Cardiac muscle cell (in vitro differentiated cells and primary cell): Measurements from ENCODE around the gene ATXN7. TPM values are rescaled to one million over a fixed set of nuclear protein-coding genes. Genes with fewer than 3 reads are reported as not detected.

ENCODE experiments used
- DNase-seq, 2 donors: peaks; one replicate each; pipeline versions ENCODE4 v3.0.0 to v3.0.0-alpha.2; 2010 to 2017; ENCODE audit warnings: low read depth in 1 of 2, low spot score in 1 of 2
- H3K27ac ChIP-seq: fragments of 200-600 bp; sonication (generic); 2 replicates; pipeline ENCODE4 v1.5.1; 2016
- H3K27me3 ChIP-seq: fragments of 200-600 bp; sonication (generic); 2 replicates; pipeline ENCODE4 v1.6.0; 2016; ENCODE audit warnings: control low read depth
- H3K36me3 ChIP-seq: fragments of 200-600 bp; sonication (generic); 2 replicates; pipeline ENCODE4 v1.5.1; 2016; ENCODE audit warnings: control low read depth
- H3K4me1 ChIP-seq: fragments of 200-600 bp; sonication (generic); 2 replicates; pipeline ENCODE4 v1.8.1; 2017; ENCODE audit warnings: low read depth, mild to moderate bottlenecking, mixed run types
- H3K4me3 ChIP-seq: fragments of 200-600 bp; sonication (generic); 2 replicates; pipeline ENCODE4 v1.5.1; 2016; ENCODE audit warnings: mild to moderate bottlenecking
- H3K9me3 ChIP-seq: fragments of 200-600 bp; sonication (generic); 2 replicates; pipeline ENCODE4 v1.5.1; 2017; ENCODE audit warnings: low read depth, mild to moderate bottlenecking, control low read depth
- CTCF ChIP-seq: IDR thresholded peaks from 2 replicates; pipeline ENCODE4 v1.5.1; 2012; ENCODE audit warnings: low read depth, mild to moderate bottlenecking, low read length
- polyA plus RNA-seq: library from polyadenylated mRNA; unstranded; fragments of >200 nt; fragmentation: Nextera tagmentation; extraction: Ambion mirVana; gene quantifications from 2 replicates; pipeline ENCODE4 v1.2.1, GENCODE V29; 2016
- total RNA-seq: library from RNA; depleted of rRNA; stranded (reverse); fragments of >200 nt; gene quantifications from 2 replicates; pipeline ENCODE4 v1.2.3, GENCODE V29; 2016

ATXN7 gene
- total and polyA plus RNA-seq, 2 experiments from 2014 or later = 8.2 to 8.3 TPM

DNA sequence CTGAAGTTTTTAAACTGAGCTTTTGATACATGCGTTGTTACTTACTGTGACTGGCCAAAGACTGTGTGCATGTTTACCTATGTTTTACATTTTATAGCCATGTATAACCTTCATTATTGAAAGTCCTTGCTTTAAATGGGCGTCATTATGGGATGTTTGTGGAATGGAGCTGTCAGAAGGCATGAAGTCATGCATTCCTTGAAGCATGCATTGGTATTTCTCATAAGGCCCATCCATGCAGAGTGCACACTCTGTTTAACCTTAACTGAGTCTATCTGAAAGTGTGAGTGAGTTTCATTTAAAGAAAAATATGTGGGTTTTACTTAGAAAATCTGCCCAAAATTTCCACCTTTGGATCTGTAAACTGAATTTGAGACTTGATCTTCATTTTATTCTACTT lies 108.5 kb downstream of the ATXN7 start:
- H3K4me1 ChIP-seq = peaks cover 38% of the 10 kb centered on the region
- no peak for TF ChIP-seq CTCF
- no peaks in the 10 kb centered on the region for H3K36me3 ChIP-seq
- no peaks in the 10 kb centered on the region for H3K9me3 ChIP-seq
- H3K27ac ChIP-seq = no peak overlapping the region
- H3K4me3 ChIP-seq = no peak overlapping the region
- H3K27me3 ChIP-seq = no peaks in the 10 kb centered on the region
- peak in 1 of 2 donors; percentile 62 for DNase-seq

GRCh38 chr3:63972987-63973386 lies 109.3 kb downstream of the ATXN7 start:
- H3K4me3 ChIP-seq = no peak overlapping the region
- peaks cover 34% of the 10 kb centered on the region for H3K4me1 ChIP-seq
- TF ChIP-seq CTCF = no peak
- H3K27ac ChIP-seq = no peak overlapping the region
- no peaks in the 10 kb centered on the region for H3K27me3 ChIP-seq
- no peaks in the 10 kb centered on the region for H3K36me3 ChIP-seq
- no peaks in the 10 kb centered on the region for H3K9me3 ChIP-seq
- DNase-seq = no peak

- no peaks in the 10 kb centered on the region for H3K9me3 ChIP-seq
- no peak for DNase-seq
- no peak for TF ChIP-seq CTCF
- H3K27ac ChIP-seq = no peak overlapping the region
- no peaks in the 10 kb centered on the region for H3K36me3 ChIP-seq
- H3K27me3 ChIP-seq = no peaks in the 10 kb centered on the region
- no peak overlapping the region for H3K4me3 ChIP-seq
- peaks cover 29% of the 10 kb centered on the region for H3K4me1 ChIP-seq
Observed at GRCh38 chr3:63973406-63973805, 109.7 kb downstream of the ATXN7 start.

GRCh38 chr3:63974451-63974850 lies 110.8 kb downstream of the ATXN7 start:
- H3K36me3 ChIP-seq = no peaks in the 10 kb centered on the region
- H3K9me3 ChIP-seq = no peaks in the 10 kb centered on the region
- no peaks in the 10 kb centered on the region for H3K27me3 ChIP-seq
- no peak overlapping the region for H3K27ac ChIP-seq
- H3K4me3 ChIP-seq = no peak overlapping the region
- TF ChIP-seq CTCF = no peak
- peaks cover 23% of the 10 kb centered on the region for H3K4me1 ChIP-seq
- no peak for DNase-seq

GRCh38 chr3:63975723-63976122 lies 112.1 kb downstream of the ATXN7 start:
- peak in 1 of 2 donors; percentile 75 for DNase-seq
- Histone ChIP-seq H3K27ac (no peak overlapping the region), H3K9me3 (no peaks in the 10 kb centered on the region), H3K4me1 (peaks cover 11% of the 10 kb centered on the region), H3K36me3 (no peaks in the 10 kb centered on the region), H3K4me3 (no peak overlapping the region), H3K27me3 (no peaks in the 10 kb centered on the region)
- no peak for TF ChIP-seq CTCF

GRCh38 chr3:63976161-63976871 lies 112.6 kb downstream of the ATXN7 start:
- Histone ChIP-seq H3K9me3 (no peaks in the 10 kb centered on the region), H3K27ac (no peak overlapping the region), H3K27me3 (no peaks in the 10 kb centered on the region), H3K4me1 (peaks cover 5% of the 10 kb centered on the region), H3K4me3 (no peak overlapping the region), H3K36me3 (no peaks in the 10 kb centered on the region)
- peak in 1 of 2 donors; percentile 98 for DNase-seq
- TF ChIP-seq CTCF = no peak
